Activated CD8-positive, alpha-beta T cell treated with anti-CD3 and anti-CD28 coated beads for 36 hours (primary cell): ENCODE measurements around the gene DDX17. TPM values are rescaled to one million over a fixed set of nuclear protein-coding genes. Genes with fewer than 3 reads are reported as not detected.
A peak's percentile ranks its signal among the peaks of the same experiment; 100 is the strongest.

Source experiments
- ATAC-seq: fragments of 200-7000 bp; cut with Tn5 transposase; one replicate; pipeline ENCODE4 v1.10.0; 2021; ENCODE audit warnings: mild to moderate bottlenecking, moderate library complexity
- CTCF ChIA-PET: fragments of 350-600 bp; sonication (Branson Sonifier 250); formaldehyde crosslinking; loops from one replicate; lab custom pipeline; 2021; ENCODE audit warnings: antibody characterized with exemption; lab: Charles Lee
- POLR2A ChIA-PET: fragments of 350-600 bp; sonication (Branson Sonifier 250); formaldehyde crosslinking; loops from one replicate; lab custom pipeline; 2021; ENCODE audit warnings: antibody characterized with exemption; lab: Charles Lee
- DNase-seq: peaks from one replicate; pipeline ENCODE4 v3.0.0-alpha.2; 2020
- H3K27ac Mint-ChIP-seq: one replicate; pipeline ENCODE4 v1.8.0; 2021; ENCODE audit warnings: mild to moderate bottlenecking, mixed read lengths
- H3K27me3 Mint-ChIP-seq: one replicate; pipeline ENCODE4 v1.8.0; 2021; ENCODE audit warnings: mixed read lengths
- H3K36me3 Mint-ChIP-seq: one replicate; pipeline ENCODE4 v1.8.0; 2021; ENCODE audit warnings: low read depth, mixed read lengths
- H3K4me1 Mint-ChIP-seq: one replicate; pipeline ENCODE4 v1.8.0; 2021; ENCODE audit warnings: low read depth, mixed read lengths
- H3K4me3 Mint-ChIP-seq: one replicate; pipeline ENCODE4 v1.8.0; 2021; ENCODE audit warnings: mild to moderate bottlenecking, moderate library complexity, mixed read lengths
- H3K9me3 Mint-ChIP-seq: one replicate; pipeline ENCODE4 v1.8.0; 2021; ENCODE audit warnings: mixed read lengths
- intact Hi-C: fragments of 100-400 bp; cut with micrococcal nuclease; formaldehyde crosslinking; loops from one replicate; pipeline ENCODE4 v1.10.0; 2022
- total RNA-seq, 2 experiments: library from RNA; stranded (reverse); gene quantifications; one replicate each; pipeline ENCODE4 v1.2.3, GENCODE V29; 2021
- TF ChIP-seq, protein P1 (sequence below): fragments of 200-600 bp; IDR thresholded peaks from one replicate; pipeline ENCODE4 v1.8.0; 2022; ENCODE audit warnings: antibody characterized with exemption, mild to moderate bottlenecking

The DDX17 gene
- total RNA-seq, 2 experiments from 2014 or later: 320 to 334 TPM

DNA sequence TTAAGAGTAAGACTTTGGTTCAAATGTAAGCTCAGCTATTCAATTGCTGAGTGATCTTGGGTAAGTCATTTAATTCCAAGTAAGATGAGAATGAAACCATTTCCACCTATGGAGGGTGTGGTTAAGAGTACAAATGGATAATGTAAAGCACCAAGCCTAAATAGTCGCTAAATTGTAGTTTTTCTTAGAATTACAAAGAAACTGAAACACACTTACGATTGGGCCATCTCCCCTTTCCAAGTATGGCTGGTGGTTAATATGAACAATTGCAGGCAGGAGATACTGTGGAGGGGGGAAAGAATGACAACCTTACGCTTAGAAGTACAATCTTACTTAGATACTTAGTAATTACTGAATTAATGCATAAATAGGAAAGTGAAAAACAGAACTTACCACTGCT is 8.2 kb downstream of the DDX17 start:
- Mint-ChIP-seq H3K27ac (peak overlapping the region; percentile 66), H3K4me3 (no peak overlapping the region), H3K36me3 (peaks cover 80% of the 10 kb centered on the region), H3K4me1 (peaks cover 66% of the 10 kb centered on the region), H3K9me3 (no peaks in the 10 kb centered on the region), H3K27me3 (no peaks in the 10 kb centered on the region)
- TF ChIP-seq, protein P1, sequence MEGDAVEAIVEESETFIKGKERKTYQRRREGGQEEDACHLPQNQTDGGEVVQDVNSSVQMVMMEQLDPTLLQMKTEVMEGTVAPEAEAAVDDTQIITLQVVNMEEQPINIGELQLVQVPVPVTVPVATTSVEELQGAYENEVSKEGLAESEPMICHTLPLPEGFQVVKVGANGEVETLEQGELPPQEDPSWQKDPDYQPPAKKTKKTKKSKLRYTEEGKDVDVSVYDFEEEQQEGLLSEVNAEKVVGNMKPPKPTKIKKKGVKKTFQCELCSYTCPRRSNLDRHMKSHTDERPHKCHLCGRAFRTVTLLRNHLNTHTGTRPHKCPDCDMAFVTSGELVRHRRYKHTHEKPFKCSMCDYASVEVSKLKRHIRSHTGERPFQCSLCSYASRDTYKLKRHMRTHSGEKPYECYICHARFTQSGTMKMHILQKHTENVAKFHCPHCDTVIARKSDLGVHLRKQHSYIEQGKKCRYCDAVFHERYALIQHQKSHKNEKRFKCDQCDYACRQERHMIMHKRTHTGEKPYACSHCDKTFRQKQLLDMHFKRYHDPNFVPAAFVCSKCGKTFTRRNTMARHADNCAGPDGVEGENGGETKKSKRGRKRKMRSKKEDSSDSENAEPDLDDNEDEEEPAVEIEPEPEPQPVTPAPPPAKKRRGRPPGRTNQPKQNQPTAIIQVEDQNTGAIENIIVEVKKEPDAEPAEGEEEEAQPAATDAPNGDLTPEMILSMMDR: no peak
- peak; percentile 72 for ATAC-seq
- ChIA-PET CTCF (interaction anchor here (0.9 to 1.4 kb wide), 2 partner anchors 16 to 73 kb away, joined by 3 to 5 read pairs; no protein-coding TSS in a partner anchor), POLR2A (interaction anchor here (0.6 to 1.8 kb wide), 6 partner anchors 9 to 73 kb away, joined by 3 to 7 read pairs (median 5); partner anchors contain the start of gene DMC1)
- DNase-seq: no peak
- intact Hi-C loops: no loop called here

DNA sequence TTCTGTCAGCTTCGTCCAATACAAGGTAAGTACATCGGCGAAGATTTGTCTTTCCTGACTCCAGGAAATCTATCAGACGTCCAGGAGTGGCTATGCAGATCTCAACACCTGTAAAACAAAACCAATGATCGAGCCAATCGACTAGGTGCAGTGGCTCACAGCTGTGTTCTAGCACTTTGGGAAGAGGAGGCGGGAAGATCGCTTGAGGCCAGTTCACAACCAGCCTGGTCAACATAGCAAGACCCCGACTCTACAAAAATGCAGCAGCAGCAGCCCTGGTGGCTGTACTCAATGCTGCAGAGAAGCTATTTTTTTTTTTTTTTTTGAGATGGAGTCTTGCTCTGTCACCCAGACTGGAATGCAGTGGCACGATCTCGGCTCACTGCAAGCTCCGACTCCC is 11.2 kb downstream of the DDX17 start:
- Mint-ChIP-seq H3K9me3 (no peaks in the 10 kb centered on the region), H3K36me3 (peaks cover 78% of the 10 kb centered on the region), H3K4me3 (no peak overlapping the region), H3K27ac (peak overlapping the region; percentile 73), H3K4me1 (peaks cover 65% of the 10 kb centered on the region), H3K27me3 (no peaks in the 10 kb centered on the region)
- POLR2A ChIA-PET: interaction anchor here (0.7 to 3.1 kb wide), 4 partner anchors 12 to 125 kb away, joined by 3 to 22 read pairs (median 4); no protein-coding TSS in a partner anchor
- DNase-seq: no peak
- ATAC-seq: no peak
- TF ChIP-seq, protein P1: no peak
- CTCF ChIA-PET: interaction anchor here (0.8 to 1.9 kb wide), 2 partner anchors 9 to 77 kb away, joined by 3 to 7 read pairs; no protein-coding TSS in a partner anchor
- intact Hi-C loops: no loop called here

DNA sequence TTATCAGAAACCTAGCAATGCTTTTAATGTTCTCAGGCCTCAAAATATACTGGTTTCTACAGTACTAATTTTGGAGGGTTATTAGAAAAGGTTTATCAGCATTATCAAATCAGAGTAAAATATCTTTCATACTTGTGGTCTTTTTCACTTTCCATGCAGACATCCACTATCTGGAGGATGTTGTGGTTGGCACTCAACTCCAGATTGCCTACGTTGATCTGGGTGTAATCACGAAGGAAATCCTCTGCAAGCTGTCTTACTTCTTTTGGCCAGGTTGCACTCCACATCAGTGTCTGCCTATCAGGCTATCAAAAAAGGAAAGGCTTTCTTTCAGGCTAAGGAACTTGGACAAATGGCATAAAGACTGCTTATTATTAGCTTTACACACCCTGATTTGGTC is 11.6 kb downstream of the DDX17 start:
- intact Hi-C loops: no loop called here
- H3K9me3 Mint-ChIP-seq: no peaks in the 10 kb centered on the region
- peak overlapping the region; percentile 73 for H3K27ac Mint-ChIP-seq
- H3K27me3 Mint-ChIP-seq: no peaks in the 10 kb centered on the region
- CTCF ChIA-PET: interaction anchor here (1.6 to 1.9 kb wide), 2 partner anchors 8 to 77 kb away, joined by 6 to 7 read pairs; no protein-coding TSS in a partner anchor
- ATAC-seq (peak; percentile 17), DNase-seq (no peak)
- peaks cover 81% of the 10 kb centered on the region for H3K36me3 Mint-ChIP-seq
- H3K4me3 Mint-ChIP-seq: no peak overlapping the region
- POLR2A ChIA-PET: interaction anchor here (3.1 kb wide), 1 partner anchor 12 kb away, joined by 22 read pairs; no protein-coding TSS in a partner anchor
- H3K4me1 Mint-ChIP-seq: peaks cover 68% of the 10 kb centered on the region
- TF ChIP-seq, protein P1: no peak

DNA sequence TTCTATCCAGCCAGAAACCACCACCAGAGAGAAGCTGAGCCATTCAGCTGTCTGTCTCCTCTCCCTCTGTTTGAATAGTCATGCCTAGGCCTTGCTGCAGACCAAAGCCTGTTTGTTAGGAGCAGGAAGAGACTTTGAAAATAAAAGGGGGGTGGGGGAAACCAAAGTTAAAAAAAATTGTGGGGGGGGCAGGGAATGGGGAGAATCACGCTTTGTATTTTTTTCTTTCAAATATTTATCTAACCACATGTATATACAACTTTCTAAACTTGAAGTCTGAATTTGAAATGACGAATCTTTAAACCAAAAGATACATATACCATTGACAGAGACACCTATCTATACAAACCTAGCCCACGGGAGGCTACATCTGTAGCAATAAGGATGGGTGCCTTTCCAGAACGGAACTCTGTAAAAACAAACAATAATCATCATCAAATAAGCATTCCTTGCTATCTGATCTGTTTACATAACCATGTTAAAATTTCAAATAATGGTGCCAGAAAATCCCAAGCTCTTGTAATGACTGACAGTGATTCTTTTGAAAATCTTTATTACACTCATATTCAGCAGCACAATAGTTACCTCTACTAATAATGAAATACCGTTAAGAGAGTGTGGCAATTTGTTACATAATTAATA is 14.3 kb downstream of the DDX17 start:
- ChIA-PET CTCF (interaction anchor here (1.1 kb wide), 1 partner anchor 440 kb away, joined by 4 read pairs; no protein-coding TSS in a partner anchor), POLR2A (interaction anchor here (0.6 to 7.4 kb wide), 4 partner anchors 9 to 24 kb away, joined by 3 to 43 read pairs (median 18); partner anchors contain the start of gene KDELR3)
- peaks cover 81% of the 10 kb centered on the region for H3K36me3 Mint-ChIP-seq
- no peak overlapping the region for H3K4me3 Mint-ChIP-seq
- no peaks in the 10 kb centered on the region for H3K27me3 Mint-ChIP-seq
- peaks cover 62% of the 10 kb centered on the region for H3K4me1 Mint-ChIP-seq
- H3K27ac Mint-ChIP-seq: peak overlapping the region; percentile 46
- intact Hi-C loops: no loop called here
- TF ChIP-seq, protein P1: no peak
- no peaks in the 10 kb centered on the region for H3K9me3 Mint-ChIP-seq
- DNase-seq (no peak), ATAC-seq (no peak)

DNA sequence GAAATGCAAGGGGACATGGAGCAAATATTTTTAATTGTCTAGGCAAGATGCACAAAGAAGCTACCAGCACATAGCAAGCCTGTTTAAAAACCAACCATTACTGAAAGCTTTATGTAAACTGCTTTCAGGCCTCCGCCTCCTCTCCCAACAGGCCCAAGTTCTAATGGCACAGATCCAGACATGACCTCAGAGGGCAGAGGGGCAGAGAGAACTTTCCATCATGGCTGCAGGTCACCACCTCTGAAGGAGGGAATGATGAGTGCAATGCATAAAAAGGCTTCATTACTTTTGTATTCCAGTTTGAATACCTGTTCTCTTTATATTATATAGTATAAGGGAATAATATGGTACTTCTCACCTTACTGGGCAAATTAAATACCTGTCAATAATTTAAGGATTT is 15.2 kb downstream of the DDX17 start:
- H3K4me3 Mint-ChIP-seq: no peak overlapping the region
- no peak for DNase-seq
- no peaks in the 10 kb centered on the region for H3K27me3 Mint-ChIP-seq
- H3K4me1 Mint-ChIP-seq: peaks cover 68% of the 10 kb centered on the region
- CTCF ChIA-PET: interaction anchor here (0.6 to 0.9 kb wide), 2 partner anchors 8 to 81 kb away, joined by 3 to 4 read pairs; no protein-coding TSS in a partner anchor
- POLR2A ChIA-PET: interaction anchor here (1.0 to 7.4 kb wide), 5 partner anchors 8 to 29 kb away, joined by 3 to 43 read pairs (median 7); partner anchors contain the start of gene KDELR3
- peaks cover 84% of the 10 kb centered on the region for H3K36me3 Mint-ChIP-seq
- TF ChIP-seq, protein P1: no peak
- intact Hi-C loops: no loop called here
- H3K9me3 Mint-ChIP-seq: no peaks in the 10 kb centered on the region
- peak overlapping the region; percentile 89 for H3K27ac Mint-ChIP-seq
- ATAC-seq: no peak
